HG02970 (cell line): ENCODE measurements around the gene COX8A.
"Not testable (repeated sequence)": the region's sequence is repeated elsewhere in the genome, so short reads cannot be mapped to it uniquely, and the experiment has no call there.

ENCODE experiments used
- ATAC-seq: cut with Tn5 transposase; IDR thresholded peaks from one replicate; pipeline ENCODE4 v1.9.1; 2021; ENCODE audit warnings: mild to moderate bottlenecking, moderate library complexity, moderate number of reproducible peaks; ENCODE audit not compliant: unreplicated experiment, low FRiP score

COX8A gene, protein sequence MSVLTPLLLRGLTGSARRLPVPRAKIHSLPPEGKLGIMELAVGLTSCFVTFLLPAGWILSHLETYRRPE

DNA sequence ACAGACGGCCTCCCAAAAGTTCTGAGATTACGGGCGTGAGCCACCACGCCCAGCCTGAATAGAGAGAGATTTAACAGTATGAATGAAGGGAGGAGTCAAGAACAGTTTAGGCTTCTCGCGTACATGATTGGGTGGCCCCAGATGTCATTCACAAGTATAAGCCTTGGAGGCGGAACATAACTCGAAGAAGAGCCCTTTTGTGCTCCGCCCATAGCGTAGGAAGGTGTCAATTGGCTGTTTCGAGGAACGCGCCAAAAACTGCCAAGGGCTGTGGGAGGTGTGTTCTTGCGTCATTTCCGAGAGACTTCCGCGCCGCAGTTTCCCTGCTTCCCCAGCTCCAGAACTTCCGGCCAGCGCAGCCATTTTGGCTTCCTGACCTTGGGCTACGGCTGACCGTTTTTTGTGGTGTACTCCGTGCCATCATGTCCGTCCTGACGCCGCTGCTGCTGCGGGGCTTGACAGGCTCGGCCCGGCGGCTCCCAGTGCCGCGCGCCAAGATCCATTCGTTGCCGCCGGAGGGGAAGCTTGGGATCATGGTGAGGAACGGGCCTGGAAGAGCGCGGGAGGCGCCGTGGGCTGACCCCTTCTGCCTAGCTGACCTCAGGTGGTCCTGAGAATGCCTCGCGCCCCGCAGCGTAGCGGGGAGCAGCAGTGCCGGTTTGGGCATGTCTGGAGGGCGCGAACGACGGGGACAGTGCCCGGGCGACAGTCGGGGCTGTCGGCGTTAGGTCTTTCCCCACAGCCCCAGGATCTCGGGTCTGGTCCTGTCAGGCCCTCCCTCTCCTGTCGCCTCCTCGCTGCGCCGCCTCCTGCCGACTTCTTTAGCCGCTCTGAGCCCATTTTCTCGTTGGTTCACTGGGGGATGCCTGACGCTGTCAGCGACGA is at the start of gene COX8A:
Gene COX8A (plus strand): TSS at position 362 of the 885 bp plus-strand sequence. CDS start 61 bp downstream, at position 423.
- peak; percentile 96 for ATAC-seq

DNA sequence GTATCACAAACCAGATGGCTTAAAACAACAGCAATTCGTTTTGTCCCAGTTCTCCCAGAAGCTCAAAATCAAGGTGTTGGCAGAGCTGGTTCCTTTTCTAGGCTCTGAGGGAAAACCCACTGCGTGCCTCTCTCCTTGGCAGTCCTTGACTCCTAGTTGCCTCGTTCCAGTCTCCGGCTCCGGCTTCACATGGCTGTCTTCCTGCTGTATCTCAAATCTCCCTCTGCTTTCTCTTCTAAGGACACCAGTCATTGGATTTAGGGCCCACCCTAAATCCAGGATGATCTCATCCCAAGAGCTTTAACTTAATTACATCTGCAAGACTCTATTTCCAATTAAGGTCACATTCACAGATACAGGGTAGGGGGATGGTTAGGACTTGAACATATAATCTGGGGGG is 44.8 kb upstream of the COX8A start:
- no peak for ATAC-seq

DNA sequence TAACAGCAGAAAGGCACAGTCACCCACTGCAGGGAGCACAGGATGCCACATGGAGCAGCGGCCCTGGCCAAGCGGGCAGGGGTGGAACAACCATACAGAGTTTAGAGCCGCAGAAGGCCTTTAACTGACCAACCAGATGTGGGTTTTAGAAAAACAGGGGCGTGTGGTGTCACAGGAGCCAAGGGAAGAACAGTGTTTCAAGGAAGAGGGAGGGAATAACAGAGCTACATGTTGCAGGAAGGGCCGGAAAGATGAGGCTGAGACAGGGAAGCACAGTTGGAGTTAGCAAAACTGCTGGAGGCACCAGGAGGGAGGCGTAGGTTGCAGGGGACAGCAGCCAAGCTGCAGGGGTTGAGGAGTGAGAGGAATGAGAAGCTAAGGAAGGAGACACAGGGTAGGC is 43.4 kb upstream of the COX8A start:
- no peak for ATAC-seq

DNA sequence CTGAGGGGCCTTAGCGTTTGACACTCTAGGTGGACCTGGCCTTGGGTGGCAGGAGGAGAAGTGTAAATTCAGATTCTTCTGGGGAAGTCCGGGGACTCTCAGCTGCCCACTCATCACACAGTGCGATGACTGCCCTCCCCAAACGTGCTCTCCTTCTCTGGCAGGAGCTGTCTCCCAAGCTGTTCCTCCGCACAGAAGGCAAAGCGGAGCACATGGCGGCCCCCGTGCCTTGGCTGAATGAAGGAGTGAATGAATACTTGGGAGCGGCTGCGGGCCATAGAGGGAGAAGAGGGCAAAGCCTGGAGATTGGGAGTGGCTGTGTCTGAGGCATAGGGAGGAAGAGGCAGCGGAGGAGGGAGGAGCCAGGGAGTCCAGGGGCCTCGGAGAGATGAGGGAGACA is 42.5 kb upstream of the COX8A start:
- ATAC-seq: no peak

DNA sequence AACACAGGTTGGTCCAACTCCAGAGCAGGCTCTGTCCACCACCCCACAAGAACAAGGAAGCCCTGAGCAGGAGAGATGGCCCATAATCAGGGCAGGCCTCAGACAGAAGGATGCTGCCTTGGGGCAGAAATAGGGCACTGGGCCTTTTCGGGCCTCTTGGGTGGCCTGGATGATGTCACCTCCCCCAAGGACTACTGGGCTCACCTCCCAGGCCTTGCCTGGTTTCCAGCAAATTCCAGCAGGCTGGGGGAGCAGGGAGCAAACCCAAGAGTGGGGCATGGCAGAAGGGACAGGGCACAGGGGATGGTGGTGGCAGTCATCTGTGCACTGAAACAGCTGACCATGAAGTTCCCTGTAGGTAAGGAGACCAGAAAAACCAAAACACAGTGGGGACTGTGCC is 41.0 kb upstream of the COX8A start:
- ATAC-seq: no peak

DNA sequence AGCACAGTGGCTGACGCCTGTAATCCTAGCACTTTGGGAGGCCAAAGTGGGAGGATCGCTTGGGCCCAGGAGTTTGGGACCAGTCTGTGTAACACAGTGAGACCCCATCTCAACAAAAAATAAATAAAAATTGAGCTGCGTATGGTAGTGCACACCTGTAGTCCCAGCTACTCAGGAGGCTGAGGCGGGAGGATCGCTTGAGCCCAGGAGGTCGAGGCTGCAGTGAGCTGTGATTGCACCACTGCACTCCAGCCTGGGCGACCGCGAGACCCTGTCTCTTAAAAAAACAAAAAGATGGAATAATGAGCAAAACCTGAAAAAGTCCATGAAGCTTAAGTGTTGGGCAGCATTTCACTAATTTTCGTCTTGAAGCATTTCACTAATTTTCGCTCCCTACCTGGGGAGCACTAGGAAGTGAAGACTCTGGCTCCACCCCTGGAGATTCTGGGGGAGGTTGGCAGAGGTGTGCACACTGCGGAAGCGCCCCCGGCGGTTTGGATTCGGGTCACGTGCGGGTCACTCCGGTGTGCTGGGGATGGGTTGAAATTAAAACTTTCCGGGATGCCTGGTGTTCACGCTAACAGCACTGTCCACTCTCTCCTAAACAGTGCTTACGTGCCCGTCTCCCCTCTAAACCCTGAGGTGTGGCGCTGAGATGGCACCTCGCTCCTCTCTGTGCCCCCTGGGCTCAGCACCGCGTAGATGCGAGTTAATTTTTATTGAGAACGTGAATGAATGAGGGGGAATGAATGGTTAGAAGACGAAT is 36.5 kb upstream of the COX8A start:
- no peak for ATAC-seq

DNA sequence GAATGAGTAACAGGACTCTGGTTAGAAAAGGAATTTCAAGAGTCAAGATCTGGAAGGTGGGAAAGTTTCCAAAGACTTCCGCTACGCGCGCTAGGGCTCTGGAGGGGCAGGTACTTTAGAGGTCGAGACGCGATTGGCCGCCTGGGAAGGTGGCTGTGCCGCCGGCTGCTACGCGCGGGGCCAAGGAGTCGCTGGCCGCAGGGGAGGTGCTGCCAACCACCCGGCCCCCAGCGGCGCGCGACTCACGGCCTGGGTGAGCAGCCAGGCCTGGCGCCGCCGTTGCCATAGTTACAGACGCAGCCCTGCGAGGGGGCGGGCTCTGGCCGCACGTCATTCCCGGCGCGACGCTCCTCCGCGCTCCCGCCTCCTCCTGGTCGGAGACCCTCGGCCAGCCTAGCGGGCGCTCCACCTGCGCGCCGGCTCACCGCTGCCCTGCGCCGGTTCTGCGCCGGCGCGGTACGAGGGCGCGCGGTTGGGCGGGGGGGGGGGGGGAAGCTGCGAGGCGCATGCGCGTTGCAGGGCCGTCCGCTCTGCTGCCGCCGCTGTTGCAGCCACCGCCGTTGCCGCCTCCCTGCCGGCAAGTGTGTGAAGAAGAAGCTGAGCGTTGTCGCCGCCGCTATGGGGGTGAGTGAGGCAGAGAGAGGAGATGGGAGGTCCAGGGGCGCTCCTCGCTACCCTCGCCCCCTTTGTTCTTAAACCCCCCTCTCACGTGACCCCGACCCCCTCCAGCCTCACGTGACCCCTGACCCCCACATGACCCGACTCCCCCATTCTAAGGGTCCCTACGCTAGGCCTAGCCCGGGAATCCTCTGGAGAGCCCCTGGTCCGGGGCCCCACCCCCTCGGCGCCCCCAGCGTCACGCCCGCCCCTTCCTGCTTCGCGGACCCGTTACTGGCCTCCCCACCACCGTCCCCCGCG is 35.7 kb upstream of the COX8A start, which contains the start of gene NAA40:
Gene NAA40 (plus strand): TSS at position 524 of the 918 bp plus-strand sequence. CDS start 95 bp downstream, at position 619.
- peak; percentile 97 for ATAC-seq

DNA sequence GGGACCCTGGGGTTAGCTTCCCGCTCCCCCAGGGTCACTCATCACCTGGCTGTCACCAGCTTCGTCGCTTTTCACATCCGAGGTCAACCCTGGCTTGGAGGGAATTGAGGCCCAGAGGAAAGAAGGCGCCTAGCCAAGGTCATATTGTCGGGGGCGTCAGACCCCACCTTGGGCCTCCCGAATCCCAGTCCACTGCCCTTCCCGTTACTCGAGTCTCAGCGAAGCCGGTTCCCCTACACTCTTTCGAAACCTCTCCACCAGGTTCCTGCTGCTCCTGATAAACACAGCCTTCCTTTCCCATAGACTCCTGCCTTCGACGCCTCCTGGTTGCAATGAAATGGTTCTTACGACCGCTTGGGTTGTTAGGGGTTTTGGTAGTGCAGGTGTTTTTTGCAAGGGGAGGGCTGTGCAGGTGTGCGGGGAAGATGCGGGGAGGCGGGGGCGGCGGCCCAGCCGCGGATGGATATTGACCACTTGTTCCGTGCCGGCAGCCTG is 35.0 kb upstream of the COX8A start:
- ATAC-seq: no peak

DNA sequence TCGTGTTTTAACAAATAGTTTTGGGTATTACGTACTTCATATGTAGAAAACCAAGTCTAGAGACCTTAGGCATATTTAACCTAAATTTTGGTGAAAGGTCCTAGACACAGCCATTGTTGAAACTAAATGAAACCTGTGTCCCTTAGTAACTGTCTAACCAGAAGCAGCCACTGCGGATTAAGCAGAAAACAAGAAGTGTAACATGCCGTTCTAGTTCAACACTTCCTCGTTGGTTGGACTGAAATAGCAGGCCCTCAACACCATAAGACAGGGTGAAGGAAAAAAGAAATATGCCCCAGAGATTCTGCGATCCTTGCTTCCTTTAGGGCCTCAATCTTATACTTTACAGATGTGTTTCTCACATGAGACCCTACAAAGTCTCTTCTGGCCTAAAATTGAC is 33.6 kb upstream of the COX8A start:
- no peak for ATAC-seq

DNA sequence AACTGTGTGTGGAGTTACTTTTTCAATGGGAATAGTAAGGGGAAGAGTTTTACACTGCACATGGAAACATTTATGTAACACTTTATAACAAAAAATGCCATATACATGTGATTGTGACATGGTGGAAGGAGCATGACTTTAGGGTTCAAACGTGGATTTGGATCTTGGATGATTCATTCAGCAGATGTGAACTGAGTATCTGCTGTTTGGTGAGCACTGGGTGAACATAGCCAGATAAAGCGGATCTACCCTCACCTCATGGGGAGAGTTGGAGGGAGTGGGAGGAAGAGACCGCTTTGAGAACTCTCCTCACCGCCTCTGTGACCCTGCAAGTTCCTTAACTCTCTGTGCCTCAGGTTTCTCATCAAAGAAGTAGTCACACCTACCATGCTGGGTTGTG is 32.5 kb upstream of the COX8A start:
- ATAC-seq: no peak

DNA sequence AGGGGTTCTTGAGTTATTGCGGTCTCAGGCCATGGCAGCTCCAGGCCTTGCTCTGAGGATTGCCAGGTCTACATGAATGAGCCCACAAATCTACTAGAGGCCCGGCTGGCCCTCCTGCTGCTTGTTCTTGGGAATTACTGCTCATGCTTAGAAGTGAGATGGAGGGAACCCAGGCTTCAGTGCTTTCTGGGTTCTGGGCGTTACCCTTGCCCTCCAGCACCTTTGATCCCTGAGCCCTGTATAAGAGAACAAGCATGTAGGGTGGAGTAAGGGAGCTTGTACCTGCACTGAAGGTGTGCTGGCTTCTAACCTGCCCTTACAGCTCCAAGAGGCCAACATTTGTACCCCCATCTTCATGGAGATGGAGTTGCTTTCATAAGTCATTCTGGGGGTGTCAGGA is 31.6 kb upstream of the COX8A start:
- ATAC-seq: no peak

DNA sequence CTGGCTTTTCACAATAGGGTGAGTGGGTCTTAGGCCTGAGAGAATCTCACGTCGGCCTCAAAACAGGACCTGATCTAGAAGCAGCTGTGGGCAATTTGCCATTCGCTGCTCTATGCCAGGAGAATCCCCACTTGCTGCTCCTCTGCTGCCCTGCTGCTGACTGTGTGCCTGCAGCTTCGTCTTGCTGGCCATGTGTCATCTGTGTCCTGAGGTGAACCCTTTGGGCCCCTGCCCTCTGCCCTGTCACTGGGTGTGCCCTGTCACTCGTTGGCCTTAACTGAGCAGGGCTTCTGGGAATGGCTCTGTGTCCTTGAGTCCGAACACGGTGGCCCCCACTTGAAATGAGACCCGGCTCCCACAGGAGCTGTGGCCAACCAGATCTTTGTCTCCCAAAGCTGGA is 29.4 kb upstream of the COX8A start:
- ATAC-seq: no peak

DNA sequence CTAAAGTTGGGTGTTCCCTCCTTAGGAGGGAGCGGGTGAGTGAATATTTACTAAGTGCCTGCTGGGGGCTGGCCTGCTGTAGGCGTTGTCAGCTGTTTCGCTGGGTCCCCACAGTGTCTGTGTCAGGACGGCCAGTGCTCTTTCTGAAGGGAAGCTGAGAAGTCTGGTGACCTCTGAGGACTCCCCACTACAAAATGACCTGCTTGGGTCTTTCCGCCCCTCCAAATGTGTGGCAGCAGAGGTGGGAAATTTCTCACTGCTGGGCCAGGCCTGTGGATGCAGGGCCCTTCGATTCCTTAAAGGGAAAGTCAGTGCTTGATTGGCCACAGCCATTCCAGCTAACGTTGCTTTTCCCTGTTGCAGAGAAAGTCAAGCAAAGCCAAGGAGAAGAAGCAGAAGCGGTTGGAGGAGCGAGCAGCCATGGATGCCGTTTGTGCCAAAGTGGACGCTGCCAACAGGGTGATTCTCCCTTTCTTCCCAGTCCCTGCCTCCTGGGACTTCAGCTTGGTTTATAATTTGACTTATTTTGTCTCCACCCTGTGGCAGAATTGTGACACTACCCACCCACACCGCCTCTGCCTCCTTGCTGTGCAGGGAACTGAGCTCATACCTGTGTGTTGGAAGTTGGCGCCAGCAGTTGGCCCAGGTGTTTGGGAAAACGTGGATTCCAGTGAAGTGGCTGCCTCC is 28.8 kb upstream of the COX8A start:
- ATAC-seq: no peak

DNA sequence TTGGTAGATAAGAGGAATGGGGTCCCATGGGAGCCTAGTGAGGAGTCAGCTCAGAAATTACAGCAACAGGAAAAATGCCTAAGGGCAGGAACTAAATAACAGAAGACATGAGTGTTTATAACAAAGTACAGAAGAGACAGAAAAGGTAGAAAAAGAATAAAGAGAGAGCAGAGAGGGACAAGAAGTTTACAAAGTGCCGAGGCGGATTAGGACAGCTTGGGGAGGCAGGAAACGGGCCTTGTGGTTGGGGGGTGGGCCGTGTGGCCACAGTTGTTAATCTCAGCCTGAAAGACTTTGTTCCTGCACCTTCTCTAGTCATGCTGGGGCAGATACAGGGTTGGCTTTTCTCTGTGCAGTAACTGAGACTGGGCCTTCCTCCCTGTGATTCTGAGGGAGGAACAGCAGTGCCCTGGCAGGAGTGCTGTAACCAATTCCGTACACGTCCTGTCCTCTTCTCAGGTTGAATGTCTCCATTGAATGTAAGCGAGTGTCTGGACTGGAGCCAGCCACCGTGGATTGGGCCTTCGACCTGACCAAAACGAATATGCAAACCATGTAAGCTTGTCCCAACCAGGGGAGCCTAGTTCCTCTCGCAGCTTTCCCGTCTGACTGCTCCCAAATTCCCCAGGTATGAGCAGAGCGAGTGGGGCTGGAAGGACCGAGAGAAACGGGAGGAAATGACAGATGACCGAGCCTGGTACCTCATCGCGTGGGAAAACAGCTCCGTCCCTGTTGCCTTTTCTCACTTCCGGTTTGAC is 22.5 kb upstream of the COX8A start:
- ATAC-seq: no peak

DNA sequence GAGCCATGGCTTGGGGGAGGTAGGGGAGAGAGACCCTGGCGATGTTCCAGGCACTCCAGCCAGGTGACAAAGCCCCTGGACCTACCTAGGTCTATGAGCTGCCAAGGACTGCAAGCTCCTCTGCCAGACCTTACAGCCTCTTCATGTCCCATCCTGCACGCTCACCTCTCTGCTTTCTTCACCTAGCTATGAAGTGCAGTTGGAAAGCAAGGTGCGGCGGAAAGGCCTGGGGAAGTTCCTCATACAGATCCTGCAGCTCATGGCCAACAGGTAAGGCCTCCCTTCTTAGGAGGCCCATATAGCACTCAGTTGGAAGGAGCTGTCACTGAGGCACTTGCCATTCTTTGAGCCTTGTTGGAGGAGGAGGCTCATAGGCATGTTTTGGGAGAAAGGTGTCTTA is 21.9 kb upstream of the COX8A start:
- ATAC-seq: no peak

DNA sequence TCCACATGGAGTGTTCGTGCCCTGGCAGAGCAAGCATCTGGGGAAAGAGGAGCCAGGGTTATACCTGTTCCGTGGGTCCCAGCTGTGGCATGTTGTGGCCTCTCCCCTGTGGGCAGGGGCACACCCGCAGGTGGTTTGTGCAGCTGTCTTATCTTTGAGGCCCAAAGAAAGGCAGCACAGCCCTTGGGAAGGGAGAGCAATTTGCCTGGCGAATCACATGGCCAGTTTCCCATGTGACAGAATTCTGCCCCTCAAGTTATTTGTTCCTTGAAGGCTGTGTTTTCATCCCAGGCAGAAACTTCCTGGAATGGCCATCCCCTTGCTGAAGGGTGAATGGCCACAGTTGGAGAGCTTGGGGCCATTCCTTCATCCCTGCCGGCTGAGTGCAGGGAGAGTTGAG is 16.4 kb upstream of the COX8A start:
- no peak for ATAC-seq

DNA sequence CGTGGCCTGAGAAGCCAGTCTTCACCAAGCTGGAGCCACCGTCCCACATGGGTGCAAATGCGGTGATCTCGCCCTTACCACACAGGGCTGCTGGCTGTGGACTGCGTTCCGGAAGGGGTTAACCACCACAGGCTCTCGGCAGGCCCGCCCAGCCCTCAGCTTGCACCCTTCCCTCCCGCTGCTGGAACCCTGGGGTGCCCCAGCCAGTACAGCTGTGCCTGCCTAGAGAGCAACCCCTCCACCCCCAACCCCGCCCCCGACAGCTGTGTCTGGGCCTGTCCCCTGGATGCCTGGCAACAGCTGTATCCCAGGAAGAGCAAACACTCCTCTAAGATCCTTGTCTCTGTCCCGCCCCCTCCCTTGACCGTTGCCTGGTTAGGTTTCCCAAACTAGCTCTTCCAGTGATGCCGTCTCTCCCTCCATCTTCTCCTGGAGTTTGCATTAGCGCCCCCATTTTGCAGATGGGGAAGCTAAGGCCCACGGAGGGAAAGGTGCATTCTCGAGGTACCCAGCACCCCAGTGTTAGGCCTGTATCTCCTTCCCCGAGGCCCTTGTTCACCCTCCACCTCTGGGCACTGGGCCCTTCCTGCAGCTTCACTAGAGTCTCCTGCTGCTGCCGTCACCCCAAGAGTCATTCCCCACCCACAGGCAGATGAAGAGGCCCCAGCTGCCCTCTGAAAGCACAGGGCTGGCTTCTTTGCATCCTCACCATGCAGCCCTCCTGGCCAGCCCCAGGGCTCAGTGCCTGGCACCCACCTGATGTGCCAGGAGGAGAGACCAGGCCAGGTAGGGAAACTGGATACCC is 12.6 kb upstream of the COX8A start:
- no peak for ATAC-seq

DNA sequence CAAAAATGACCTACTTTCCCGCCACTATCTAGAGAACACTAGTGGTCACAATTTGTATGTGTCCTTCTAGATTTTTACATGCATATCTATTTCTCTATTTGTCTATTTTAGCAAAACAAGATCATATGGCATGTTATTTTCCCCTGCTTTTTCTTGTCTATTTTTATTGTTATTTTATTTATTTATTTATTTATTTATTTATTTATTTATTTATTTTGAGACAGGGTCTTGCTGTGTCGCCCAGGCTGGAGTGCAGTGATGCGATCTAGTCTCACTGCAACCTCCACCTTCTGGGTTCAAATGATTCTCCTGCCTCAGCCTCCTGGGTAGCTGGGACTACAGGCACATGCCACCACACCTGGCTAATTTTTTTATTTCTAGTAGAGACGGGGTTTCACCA is 10.5 kb upstream of the COX8A start:
- not testable (repeated sequence) for ATAC-seq
